ENCODE measurements around the gene RSPO1.
"Not testable (repeated sequence)": the region's sequence is repeated elsewhere in the genome, so short reads cannot be mapped to it uniquely, and the experiment has no call there.

The RSPO1 gene, protein sequence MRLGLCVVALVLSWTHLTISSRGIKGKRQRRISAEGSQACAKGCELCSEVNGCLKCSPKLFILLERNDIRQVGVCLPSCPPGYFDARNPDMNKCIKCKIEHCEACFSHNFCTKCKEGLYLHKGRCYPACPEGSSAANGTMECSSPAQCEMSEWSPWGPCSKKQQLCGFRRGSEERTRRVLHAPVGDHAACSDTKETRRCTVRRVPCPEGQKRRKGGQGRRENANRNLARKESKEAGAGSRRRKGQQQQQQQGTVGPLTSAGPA

GRCh38 chr1:37634244-37634991 is at the start of gene RSPO1:
Gene RSPO1 (minus strand): TSS chr1:37634892. CDS start chr1:37629661, 5,231 bp downstream.
- DNase-seq, result no peak

GRCh38 chr1:37684182-37684581 is 49.5 kb upstream of the RSPO1 start:
- not testable (repeated sequence) for DNase-seq

DNA sequence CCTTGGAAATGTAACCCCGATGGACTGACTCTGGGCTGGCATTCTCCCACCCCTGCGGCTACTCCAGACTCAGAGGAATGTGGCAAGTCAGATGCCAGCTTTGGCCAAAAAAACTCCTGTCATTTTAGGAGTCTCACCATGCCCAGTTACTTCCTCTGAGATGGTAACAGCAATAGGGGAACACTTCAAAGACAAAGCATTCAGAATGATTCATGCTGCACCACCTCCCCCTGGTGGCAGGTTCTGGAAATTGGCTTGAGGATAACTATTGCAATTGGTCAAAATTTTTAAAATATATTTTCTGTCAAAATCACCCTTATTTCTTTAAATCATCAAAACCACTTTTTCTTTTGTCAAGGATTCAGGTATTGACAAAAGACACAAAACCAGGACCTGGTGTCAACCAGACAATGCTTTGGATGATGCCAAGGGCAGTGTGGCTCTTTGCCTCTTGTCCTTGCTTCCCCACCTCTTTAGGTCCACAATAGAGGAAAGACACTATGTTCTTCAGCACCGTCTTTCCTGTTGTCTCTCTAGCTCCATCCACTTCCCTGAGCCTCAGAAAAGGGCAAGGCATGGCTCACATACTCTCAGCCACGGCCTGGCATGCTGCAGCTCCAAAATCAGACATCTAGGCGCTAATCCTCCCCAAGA is 47.8 kb upstream of the RSPO1 start:
- DNase-seq, result peak; percentile 71 to 73

DNA sequence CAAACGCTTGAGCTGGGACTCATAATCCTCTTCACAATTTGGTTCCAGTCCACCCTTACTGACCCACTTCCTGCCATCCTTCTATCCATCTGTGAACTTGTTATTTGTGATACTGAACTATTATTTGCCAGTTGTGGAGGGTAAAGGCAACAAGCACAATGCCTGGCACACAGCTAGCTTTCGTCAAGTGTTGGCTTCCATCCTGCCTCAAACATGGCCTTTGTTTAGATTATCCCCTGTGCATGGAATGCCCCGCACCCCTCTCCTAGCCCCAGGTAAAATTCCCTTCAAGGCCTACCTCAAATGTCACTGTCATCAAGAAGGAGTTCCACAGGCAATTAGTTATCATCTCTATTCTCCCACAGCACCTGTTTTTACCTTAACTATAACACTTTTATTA is 46.2 kb upstream of the RSPO1 start:
- DNase-seq, result no peak

GRCh38 chr1:37677808-37678207 is 43.1 kb upstream of the RSPO1 start:
- DNase-seq, result no peak

- DNase-seq, result no peak
These were observed 42.4 kb upstream of the RSPO1 start for GRCh38 chr1:37677143-37677439.

- DNase-seq, result no peak
These were observed 41.8 kb upstream of the RSPO1 start for GRCh38 chr1:37676281-37677142.

DNA sequence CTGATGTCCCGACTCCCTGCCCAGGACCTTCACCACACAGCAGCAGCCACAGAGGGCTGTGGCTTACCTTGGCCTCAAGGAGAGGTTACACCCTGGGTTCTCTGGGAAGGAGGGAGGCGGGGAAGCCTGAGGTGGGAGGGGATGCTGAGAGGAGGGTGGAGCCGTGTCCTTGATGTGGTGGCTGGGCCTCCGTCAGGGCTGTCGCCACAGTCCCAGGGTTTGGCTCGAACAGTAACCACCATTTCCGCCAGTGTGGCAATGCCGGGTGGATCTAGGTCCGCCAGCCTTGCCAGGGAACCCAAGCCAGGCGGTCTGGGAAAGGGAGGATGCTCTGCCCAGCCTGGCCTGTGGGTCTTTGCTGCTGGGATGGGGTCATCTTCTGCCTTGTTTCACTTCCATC is 39.2 kb upstream of the RSPO1 start:
- DNase-seq, result no peak

GRCh38 chr1:37672136-37672870 is 37.6 kb upstream of the RSPO1 start:
- no peak for DNase-seq

DNA sequence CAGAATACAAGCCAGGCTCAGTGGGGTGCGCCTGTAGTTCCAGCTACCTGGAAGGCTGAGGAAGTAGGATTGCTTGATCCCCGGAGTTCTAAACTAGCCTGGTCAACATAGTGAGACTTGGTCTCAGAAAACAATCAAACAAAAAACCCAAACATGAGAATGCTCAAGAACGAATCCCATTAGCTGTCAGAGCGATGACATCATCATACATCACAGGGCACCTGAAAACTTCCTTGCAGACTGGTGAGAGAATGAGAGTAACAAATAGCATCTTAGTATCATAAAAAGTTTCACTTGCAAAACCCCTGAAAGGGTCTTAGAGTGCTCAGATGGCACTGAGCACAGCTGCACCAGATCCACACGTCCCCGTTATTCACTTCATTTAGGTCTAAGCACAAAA is 36.6 kb upstream of the RSPO1 start:
- DNase-seq, result no peak

DNA sequence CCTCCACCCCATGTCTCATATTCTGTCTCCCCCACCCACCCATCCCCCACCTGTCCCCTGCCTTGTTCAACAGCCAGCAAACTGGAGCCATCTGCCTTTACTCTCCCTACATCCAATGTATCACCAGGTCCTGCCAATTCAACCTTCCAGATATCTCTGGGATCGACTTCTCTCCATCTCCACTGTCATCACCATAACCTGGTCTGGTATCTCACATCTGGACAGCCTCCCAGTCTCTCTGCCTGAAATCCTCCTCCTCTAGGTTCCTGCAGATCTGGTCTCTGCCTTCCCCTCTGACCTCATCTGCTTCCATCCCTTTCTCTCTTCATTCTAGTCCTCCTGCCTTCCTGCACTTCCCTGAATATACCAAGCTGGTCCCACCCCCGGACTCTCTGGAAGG is 35.4 kb upstream of the RSPO1 start:
- DNase-seq, result no peak

- DNase-seq, result no peak
These were observed 32.5 kb upstream of the RSPO1 start for GRCh38 chr1:37667023-37667671.

GRCh38 chr1:37666241-37666867 is 31.7 kb upstream of the RSPO1 start:
- no peak for DNase-seq

DNA sequence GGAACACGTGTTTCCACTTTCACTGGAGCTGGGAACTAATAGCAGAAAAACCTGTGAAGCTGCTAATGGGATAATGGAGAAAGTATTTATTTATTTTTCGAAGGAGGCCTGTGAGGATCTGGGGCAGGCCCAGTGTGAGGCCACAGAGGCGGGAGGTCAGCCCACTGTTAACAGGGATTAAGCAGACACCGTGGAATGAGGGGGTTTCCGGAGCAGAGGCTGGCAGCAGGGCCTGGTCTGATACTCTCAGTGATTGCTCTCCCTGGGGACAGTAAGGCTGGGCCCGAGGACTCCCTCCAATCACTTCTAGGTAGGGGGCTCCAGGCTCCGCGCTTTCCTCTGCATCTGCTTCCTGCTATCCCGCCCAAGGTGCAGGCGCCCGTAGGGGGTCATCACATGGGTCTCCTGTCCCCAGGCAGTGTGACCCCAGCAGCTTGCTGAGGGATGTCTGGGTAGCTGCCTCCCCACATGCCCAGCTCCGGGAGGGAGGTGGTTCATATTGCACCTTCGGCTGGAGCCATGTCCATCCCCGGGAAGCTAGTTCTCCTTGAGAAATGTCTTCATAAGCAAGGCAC is 28.8 kb upstream of the RSPO1 start:
- DNase-seq, result no peak

DNA sequence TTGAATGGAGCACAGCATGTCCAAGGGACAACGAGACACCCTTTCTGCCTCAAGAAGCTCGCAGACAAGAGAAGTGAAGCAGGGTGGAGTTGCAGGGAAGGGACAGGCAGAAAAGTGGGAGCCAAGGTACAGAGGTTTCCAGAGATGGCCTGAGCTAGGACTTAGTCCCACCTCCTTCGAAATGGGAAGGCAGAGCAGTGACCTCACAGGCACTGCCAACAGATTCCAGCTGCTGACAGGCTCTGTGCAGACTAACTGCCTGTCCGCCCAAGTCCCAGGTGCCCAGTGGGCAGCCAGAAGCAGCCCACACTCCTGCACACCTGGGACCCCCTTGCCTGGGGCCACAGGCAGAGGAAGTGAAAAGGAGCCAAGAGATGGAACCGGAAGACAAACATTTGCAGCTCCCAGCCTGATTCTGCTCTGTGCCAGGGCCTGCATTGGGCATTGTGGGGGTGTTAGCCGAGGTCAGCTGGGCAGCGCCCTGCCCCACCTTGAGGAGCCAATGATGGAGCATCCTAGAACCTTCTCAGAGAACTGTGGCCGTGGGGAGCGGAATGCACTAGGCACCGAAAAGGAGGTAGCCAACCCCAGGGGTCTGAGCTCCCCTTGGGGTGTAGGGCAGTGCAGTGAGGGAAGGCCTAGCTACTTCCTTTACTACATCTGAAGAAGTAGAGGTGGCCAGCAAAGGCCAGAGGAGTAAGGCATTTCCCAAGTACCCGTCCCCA is 27.5 kb upstream of the RSPO1 start:
- no peak for DNase-seq

GRCh38 chr1:37661401-37661800 is 26.7 kb upstream of the RSPO1 start:
- no peak for DNase-seq

DNA sequence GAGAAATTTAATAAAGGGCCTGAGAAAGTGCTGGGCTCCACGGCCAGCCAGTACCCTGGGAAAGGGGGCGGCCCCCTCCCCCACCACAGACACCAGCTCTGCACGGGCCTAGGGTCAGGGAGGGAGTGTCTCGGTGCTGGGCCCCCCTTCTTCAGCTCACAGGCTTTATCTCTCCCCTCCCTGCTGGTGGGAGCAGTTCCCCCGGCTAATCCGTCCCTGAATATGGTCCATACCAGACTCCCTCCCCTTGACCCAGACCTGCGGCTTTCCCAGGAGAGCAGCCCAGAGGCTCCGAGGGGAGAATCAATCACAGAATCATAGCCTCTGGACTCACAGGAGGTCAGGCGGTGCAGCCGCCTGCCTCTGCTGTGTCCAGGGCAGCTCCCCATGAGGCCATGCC is 26.0 kb upstream of the RSPO1 start:
- DNase-seq, result no peak

GRCh38 chr1:37658486-37658885 is 23.8 kb upstream of the RSPO1 start:
- no peak for DNase-seq

DNA sequence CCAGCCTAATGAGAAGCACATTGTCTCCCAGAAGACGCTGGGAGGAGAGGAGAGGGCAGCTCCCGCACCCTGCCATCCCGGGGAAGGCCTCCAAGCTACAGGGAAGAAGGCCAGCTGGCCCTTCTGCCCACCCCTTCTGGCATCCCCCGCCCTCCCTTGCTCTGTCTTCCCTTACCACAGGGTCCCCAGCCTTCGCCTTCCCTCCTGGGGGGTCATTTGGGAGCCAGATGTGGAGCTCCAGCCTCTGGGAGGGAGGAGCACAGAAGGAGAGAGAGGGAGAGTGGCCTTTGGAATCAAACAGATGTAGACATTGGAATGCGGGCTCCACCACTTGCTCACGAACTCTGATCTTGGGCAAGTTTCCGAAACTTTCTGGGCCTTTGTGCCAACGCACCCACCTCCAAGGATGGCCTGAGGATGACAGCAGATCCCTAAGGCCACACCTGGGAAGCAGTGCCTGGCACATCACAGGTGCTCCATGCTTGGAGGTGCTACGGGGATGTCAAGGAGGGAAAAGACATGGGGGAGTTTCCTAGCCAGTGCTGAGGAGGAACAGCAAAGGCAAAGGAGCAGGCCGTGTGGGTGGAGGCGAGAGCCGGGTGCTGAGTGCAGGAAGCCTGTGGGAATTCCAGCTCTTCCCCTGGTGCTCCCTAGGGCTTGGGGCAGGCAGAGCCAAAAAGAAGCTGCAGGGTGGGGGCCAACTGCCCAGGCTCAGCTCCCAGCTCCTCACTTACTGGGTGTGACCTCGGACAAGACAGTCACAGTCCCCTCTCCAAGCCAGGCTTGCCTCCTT is 23.1 kb upstream of the RSPO1 start:
- no peak for DNase-seq

GRCh38 chr1:37656881-37657280 is 22.2 kb upstream of the RSPO1 start:
- DNase-seq, result no peak

Data from NCI-H446 (cell line).